HEK293 (cell line): ENCODE results near the gene SFXN1.

Experiments used
- KLF16 ChIP-seq: fragments of 450-650 bp; formaldehyde crosslinking; IDR thresholded peaks from 2 replicates; pipeline ENCODE4 v1.5.1; 2017; ENCODE audit warnings: missing biosample characterization, missing genetic modification characterization
- SP3 ChIP-seq: fragments of 450-650 bp; formaldehyde crosslinking; IDR thresholded peaks from 2 replicates; pipeline ENCODE4 v1.5.1; 2016; ENCODE audit warnings: missing biosample characterization, missing genetic modification characterization
- TCF7L2 ChIP-seq: IDR thresholded peaks from 2 replicates; pipeline ENCODE4 v1.6.1; 2011; ENCODE audit warnings: low read depth, mild to moderate bottlenecking, inconsistent platforms, low read length, moderate library complexity, borderline replicate concordance
- ZBTB1 ChIP-seq: fragments of 450-650 bp; formaldehyde crosslinking; IDR thresholded peaks from 2 replicates; pipeline ENCODE4 v1.5.1; 2016; ENCODE audit warnings: missing biosample characterization, missing genetic modification characterization
- ZNF114 ChIP-seq: fragments of 450-650 bp; formaldehyde crosslinking; IDR thresholded peaks from 2 replicates; pipeline ENCODE4 v1.5.0; 2017; ENCODE audit warnings: missing biosample characterization, missing genetic modification characterization
- ZNF211 ChIP-seq: fragments of 450-650 bp; formaldehyde crosslinking; IDR thresholded peaks from 2 replicates; pipeline ENCODE4 v1.5.1; 2016; ENCODE audit warnings: low read depth, missing biosample characterization, missing genetic modification characterization
- ZNF24 ChIP-seq: fragments of 450-650 bp; formaldehyde crosslinking; IDR thresholded peaks from 2 replicates; pipeline ENCODE4 v1.5.1; 2016; ENCODE audit warnings: missing biosample characterization, missing genetic modification characterization
- ZNF274 ChIP-seq, 2 experiments: fragments of 200-500 bp in 1 of 2; fragments of 450-650 bp in 1 of 2; sonication (Bioruptor generic) in 1 of 2; formaldehyde crosslinking in 1 of 2; IDR thresholded peaks; 2 replicates each; pipeline versions ENCODE4 v1.5.1 to v1.6.1; 2014 to 2016; ENCODE audit warnings: borderline replicate concordance in 1 of 2, inconsistent platforms in 1 of 2, low read length in 1 of 2, missing biosample characterization in 1 of 2, missing genetic modification characterization in 1 of 2
- ZNF311 ChIP-seq: fragments of 450-650 bp; formaldehyde crosslinking; IDR thresholded peaks from 2 replicates; pipeline ENCODE4 v1.5.1; 2017; ENCODE audit warnings: missing biosample characterization, missing genetic modification characterization, borderline replicate concordance
- ZNF394 ChIP-seq: fragments of 450-650 bp; formaldehyde crosslinking; IDR thresholded peaks from 2 replicates; pipeline ENCODE4 v1.5.1; 2016; ENCODE audit warnings: missing biosample characterization, missing genetic modification characterization, mild to moderate bottlenecking, moderate library complexity, borderline replicate concordance
- ZNF571 ChIP-seq: fragments of 450-650 bp; formaldehyde crosslinking; IDR thresholded peaks from 2 replicates; pipeline ENCODE4 v1.5.0; 2017; ENCODE audit warnings: missing biosample characterization, missing genetic modification characterization
- TF ChIP-seq, protein P1 (sequence below): fragments of 450-650 bp; formaldehyde crosslinking; IDR thresholded peaks from 2 replicates; pipeline ENCODE4 v1.5.1; 2016; ENCODE audit warnings: missing biosample characterization, missing genetic modification characterization
- TF ChIP-seq, protein P2 (sequence below): fragments of 450-650 bp; formaldehyde crosslinking; IDR thresholded peaks from 2 replicates; pipeline ENCODE4 v1.5.1; 2017; ENCODE audit warnings: missing biosample characterization, mild to moderate bottlenecking, missing genetic modification characterization, moderate library complexity

DNA sequence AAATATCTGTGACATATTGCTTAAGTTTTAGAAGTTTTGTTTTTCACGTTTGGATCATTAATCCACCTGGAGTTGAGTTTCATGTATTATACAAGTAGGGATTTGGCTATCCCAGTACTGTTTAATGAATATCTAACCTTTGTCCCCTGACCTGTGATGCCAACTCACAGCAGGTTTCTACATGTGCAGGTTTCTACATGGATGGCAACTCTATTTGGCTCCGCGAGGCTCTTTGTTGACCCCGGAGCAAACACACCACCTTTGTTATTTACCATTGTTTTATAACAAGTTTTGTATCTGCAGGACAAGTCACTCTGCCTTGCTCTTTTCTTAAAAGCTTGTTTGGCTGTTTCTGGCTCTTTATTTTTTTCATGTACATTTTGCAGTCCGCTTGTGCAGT lies 920 bp upstream of the SFXN1 start:
- no peak for TF ChIP-seq ZNF274 (IDR thresholded peaks at IDR 0.05; ENCODE audit: low read length)
- TF ChIP-seq ZNF274 (tag by site-specific recombination; IDR thresholded peaks at IDR 0.05; ENCODE audit: borderline replicate concordance) = no peak
- TF ChIP-seq, protein P1, sequence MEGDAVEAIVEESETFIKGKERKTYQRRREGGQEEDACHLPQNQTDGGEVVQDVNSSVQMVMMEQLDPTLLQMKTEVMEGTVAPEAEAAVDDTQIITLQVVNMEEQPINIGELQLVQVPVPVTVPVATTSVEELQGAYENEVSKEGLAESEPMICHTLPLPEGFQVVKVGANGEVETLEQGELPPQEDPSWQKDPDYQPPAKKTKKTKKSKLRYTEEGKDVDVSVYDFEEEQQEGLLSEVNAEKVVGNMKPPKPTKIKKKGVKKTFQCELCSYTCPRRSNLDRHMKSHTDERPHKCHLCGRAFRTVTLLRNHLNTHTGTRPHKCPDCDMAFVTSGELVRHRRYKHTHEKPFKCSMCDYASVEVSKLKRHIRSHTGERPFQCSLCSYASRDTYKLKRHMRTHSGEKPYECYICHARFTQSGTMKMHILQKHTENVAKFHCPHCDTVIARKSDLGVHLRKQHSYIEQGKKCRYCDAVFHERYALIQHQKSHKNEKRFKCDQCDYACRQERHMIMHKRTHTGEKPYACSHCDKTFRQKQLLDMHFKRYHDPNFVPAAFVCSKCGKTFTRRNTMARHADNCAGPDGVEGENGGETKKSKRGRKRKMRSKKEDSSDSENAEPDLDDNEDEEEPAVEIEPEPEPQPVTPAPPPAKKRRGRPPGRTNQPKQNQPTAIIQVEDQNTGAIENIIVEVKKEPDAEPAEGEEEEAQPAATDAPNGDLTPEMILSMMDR (tag by site-specific recombination) = no peak
- TF ChIP-seq ZNF394 = no peak
- no peak for TF ChIP-seq ZNF24 (tag by site-specific recombination)
- TF ChIP-seq KLF16 (tag by site-specific recombination) = no peak
- TF ChIP-seq ZNF571 = no peak
- TF ChIP-seq ZNF211 (tag by site-specific recombination) = no peak
- TF ChIP-seq ZBTB1 (tag by site-specific recombination) = no peak
- TF ChIP-seq SP3 (tag by site-specific recombination) = no peak
- no peak for TF ChIP-seq ZNF311 (tag by site-specific recombination)
- no peak for TF ChIP-seq ZNF114 (tag by site-specific recombination)
- TF ChIP-seq TCF7L2 = no peak
- TF ChIP-seq, protein P2, sequence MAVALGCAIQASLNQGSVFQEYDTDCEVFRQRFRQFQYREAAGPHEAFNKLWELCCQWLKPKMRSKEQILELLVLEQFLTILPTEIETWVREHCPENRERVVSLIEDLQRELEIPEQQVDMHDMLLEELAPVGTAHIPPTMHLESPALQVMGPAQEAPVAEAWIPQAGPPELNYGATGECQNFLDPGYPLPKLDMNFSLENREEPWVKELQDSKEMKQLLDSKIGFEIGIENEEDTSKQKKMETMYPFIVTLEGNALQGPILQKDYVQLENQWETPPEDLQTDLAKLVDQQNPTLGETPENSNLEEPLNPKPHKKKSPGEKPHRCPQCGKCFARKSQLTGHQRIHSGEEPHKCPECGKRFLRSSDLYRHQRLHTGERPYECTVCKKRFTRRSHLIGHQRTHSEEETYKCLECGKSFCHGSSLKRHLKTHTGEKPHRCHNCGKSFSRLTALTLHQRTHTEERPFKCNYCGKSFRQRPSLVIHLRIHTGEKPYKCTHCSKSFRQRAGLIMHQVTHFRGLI = no peak
